Brain microvascular endothelial cell (primary cell): ENCODE measurements around the gene SLN.

Source experiments
- DNase-seq: peaks from one replicate; pipeline ENCODE4 v3.0.0-alpha.2; 2020
- H3K27ac ChIP-seq: fragments of 250-450 bp; sonication (Bioruptor Pico); 2 replicates; pipeline ENCODE4 v1.5.1; 2020; ENCODE audit warnings: mild to moderate bottlenecking, moderate library complexity
- H3K27me3 ChIP-seq: fragments of 250-450 bp; sonication (Bioruptor Pico); replicated peaks from 2 replicates; pipeline ENCODE4 v1.5.1; 2020; ENCODE audit warnings: mild to moderate bottlenecking
- H3K36me3 ChIP-seq: fragments of 250-450 bp; sonication (Bioruptor Pico); replicated peaks from 2 replicates; pipeline ENCODE4 v1.5.1; 2020; ENCODE audit warnings: mild to moderate bottlenecking
- H3K4me3 ChIP-seq: 2 replicates; pipeline ENCODE4 v1.5.1; 2011; ENCODE audit warnings: low read depth, mild to moderate bottlenecking, control low read depth, low read length, moderate library complexity
- in situ Hi-C: cut with HindIII; loops from 2 replicates; pipeline ENCODE4 v1.10.0; 2017; ENCODE audit warnings: low sequenced_read_pairs, low pct_ligation_motif_present
- TF ChIP-seq, protein P1 (sequence below): IDR thresholded peaks from 2 replicates; pipeline ENCODE4 v1.5.1; 2011; ENCODE audit warnings: low read depth, mild to moderate bottlenecking, moderate library complexity, low read length, control low read depth, inconsistent platforms; ENCODE audit errors: missing control alignments

SLN gene

DNA sequence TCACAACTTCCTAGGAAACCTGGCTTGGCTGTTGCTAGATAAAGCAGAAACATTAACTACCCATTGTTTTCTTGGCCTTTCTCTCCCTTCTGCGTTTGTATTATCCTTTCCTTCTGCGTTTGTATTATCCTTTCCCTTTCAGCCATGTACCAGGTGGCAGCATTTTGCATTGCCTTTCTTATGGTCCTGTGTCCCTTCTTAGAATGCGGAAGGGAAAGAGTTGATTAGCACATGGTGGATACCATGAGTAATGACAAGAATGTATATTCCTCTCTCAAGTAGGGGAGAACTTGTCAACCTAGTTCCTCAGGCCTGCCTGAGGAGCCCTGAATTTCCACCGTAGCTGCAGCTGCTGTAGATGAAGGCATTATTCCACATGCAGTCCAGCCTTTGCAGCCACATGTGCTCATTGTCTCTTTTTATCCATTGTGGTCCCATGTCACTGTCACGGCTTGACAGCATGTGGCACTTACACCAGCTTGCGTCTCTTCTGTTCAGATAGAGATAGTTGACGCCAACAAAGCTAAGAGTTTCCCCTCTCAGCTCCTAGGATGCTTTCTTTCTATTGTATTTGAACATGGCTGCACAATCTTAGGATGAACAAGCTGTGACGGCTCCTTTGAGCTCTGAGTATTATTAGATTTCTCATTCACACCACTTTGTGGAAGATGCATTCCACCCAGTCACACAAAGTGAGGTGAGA is 44.8 kb downstream of the SLN start:
- H3K27me3 ChIP-seq: no peaks in the 10 kb centered on the region
- no peaks in the 10 kb centered on the region for H3K36me3 ChIP-seq
- TF ChIP-seq, protein P1, sequence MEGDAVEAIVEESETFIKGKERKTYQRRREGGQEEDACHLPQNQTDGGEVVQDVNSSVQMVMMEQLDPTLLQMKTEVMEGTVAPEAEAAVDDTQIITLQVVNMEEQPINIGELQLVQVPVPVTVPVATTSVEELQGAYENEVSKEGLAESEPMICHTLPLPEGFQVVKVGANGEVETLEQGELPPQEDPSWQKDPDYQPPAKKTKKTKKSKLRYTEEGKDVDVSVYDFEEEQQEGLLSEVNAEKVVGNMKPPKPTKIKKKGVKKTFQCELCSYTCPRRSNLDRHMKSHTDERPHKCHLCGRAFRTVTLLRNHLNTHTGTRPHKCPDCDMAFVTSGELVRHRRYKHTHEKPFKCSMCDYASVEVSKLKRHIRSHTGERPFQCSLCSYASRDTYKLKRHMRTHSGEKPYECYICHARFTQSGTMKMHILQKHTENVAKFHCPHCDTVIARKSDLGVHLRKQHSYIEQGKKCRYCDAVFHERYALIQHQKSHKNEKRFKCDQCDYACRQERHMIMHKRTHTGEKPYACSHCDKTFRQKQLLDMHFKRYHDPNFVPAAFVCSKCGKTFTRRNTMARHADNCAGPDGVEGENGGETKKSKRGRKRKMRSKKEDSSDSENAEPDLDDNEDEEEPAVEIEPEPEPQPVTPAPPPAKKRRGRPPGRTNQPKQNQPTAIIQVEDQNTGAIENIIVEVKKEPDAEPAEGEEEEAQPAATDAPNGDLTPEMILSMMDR: no peak
- DNase-seq: no peak
- no peak overlapping the region for H3K27ac ChIP-seq
- no peak overlapping the region for H3K4me3 ChIP-seq
- in situ Hi-C loops: no loop called here

DNA sequence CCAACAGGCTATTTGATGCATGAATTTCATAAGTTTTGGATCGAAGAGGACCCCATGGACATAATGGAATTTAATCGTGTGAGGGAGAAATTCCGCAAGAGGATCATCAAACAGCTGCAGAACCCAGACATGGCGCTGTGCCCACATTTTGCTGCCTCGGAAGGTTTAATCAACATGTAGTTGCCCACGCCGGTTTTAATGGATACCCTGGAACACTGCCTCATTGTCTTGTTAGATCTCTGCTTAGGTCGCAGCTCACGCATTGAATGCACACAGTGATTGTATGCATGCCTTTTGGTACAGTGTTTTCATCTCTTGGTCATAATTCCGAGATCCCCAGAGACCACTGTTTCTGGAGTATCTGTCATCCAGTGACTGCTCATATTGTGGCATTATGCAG is 46.8 kb downstream of the SLN start:
- Histone ChIP-seq H3K36me3 (no peaks in the 10 kb centered on the region), H3K27me3 (no peaks in the 10 kb centered on the region), H3K27ac (no peak overlapping the region), H3K4me3 (no peak overlapping the region)
- no peak for DNase-seq
- TF ChIP-seq, protein P1: no peak
- in situ Hi-C loops: no loop called here

DNA sequence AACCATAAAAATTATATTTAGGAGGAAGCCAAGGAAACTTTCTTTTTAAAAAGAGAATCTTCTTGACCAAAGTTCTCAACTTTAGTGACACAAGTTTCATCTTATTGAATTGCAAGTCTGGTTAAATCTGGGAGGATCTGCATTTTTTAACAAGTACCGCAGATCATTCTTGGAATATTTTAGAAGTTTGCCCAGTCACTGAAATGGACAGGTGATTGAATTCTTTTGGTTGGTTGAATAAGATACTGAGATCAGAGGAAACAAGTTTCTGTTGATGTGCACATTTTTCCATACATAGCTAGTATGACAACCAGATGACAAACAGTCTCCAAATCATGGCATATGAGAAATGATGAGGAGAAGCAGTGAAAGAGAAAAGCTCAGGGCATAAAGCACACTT is 50.2 kb downstream of the SLN start:
- Histone ChIP-seq H3K36me3 (no peaks in the 10 kb centered on the region), H3K27me3 (no peaks in the 10 kb centered on the region), H3K27ac (no peak overlapping the region), H3K4me3 (no peak overlapping the region)
- TF ChIP-seq, protein P1: no peak
- in situ Hi-C loops: no loop called here
- no peak for DNase-seq

DNA sequence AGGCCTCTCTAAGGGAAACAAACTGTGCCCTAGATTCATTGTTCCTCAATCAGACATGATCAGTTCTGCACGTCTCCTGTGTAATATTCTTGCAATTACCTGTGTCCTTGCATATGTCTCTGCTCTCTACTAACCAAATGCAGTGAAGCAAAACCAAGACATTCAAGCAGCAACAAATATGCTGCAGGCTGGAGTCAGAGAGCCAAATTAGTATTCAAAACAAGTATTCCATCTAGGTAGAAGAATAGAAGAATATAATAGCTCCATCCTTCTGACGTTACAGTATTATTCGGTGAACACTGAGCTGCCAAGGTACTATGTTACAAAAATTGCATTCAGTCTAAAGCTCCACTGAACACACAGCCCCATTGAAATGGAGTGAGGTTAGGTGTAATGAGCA is 51.8 kb downstream of the SLN start:
- in situ Hi-C loops: no loop called here
- Histone ChIP-seq H3K36me3 (no peaks in the 10 kb centered on the region), H3K27ac (no peak overlapping the region), H3K27me3 (no peaks in the 10 kb centered on the region), H3K4me3 (no peak overlapping the region)
- TF ChIP-seq, protein P1: no peak
- DNase-seq: no peak

DNA sequence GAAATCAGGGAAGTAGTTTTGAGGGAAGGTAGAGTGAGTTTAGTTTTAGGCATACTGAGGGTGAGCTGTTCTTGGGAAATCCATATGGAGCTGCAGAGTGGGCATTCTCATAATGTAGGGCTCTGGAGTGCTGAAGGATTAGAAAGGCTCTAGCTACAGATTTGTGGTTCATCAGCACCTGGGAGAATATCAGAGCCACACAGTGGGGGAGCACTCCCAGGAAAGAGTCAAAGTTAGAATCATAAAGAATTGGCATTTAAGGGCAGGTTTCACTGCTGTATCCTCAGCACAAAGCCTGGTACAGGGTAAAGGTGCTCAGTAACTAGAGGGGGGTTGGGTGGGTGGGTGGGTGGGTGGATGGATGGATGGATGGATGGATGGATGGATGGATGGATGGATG is 52.5 kb downstream of the SLN start:
- TF ChIP-seq, protein P1: no peak
- no peak for DNase-seq
- no peak overlapping the region for H3K27ac ChIP-seq
- H3K27me3 ChIP-seq: no peaks in the 10 kb centered on the region
- in situ Hi-C loops: no loop called here
- no peak overlapping the region for H3K4me3 ChIP-seq
- H3K36me3 ChIP-seq: no peaks in the 10 kb centered on the region
